ENCODE data around the gene DNAJB5. TPM values are rescaled to one million over a fixed set of nuclear protein-coding genes. Genes with fewer than 3 reads are reported as not detected.

DNAJB5 gene
- polyA plus RNA-seq, 1 experiment, result 5.1 TPM

GRCh38 chr9:34992376-34992951 is 2.9 kb downstream of the DNAJB5 start:
- TF ChIP-seq CTCF (IDR thresholded peaks at IDR 0.05; ENCODE audit: low read depth, low read length), result no peak
- ChIA-PET POLR2A (interaction anchor here (2.7 kb wide), 1 partner anchor 80 kb away, joined by 12 read pairs; the partner anchor contains the start of gene VCP), CTCF (interaction anchor here (1.7 kb wide), 1 partner anchor 93 kb away, joined by 7 read pairs; no protein-coding TSS in a partner anchor)
- peak; percentile 72 for DNase-seq (ENCODE audit: low read depth, low spot score)
- H3K9me3 ChIP-seq (ENCODE audit: control insufficient read depth, insufficient read depth, low read length), result no peaks in the 10 kb centered on the region; the same call in 1 of the 2 replicates
- no peaks in the 10 kb centered on the region for H3K27me3 ChIP-seq (ENCODE audit: control insufficient read depth, insufficient read depth, low read length)
- peak overlapping the region; percentile 7; the same call in 1 of the 2 replicates for H3K4me3 ChIP-seq (ENCODE audit: low read depth, low read length)
- peak overlapping the region; percentile 85 for H3K27ac ChIP-seq (ENCODE audit: low read depth, low read length)

- DNase-seq (ENCODE audit: low read depth, low spot score), result no peak
- Histone ChIP-seq H3K27ac (ENCODE audit: low read depth, low read length) (peak overlapping the region; percentile 85), H3K9me3 (ENCODE audit: control insufficient read depth, insufficient read depth, low read length) (no peaks in the 10 kb centered on the region; the same call in 1 of the 2 replicates), H3K4me3 (ENCODE audit: low read depth, low read length) (no peak overlapping the region), H3K27me3 (ENCODE audit: control insufficient read depth, insufficient read depth, low read length) (no peaks in the 10 kb centered on the region)
- ChIA-PET POLR2A (interaction anchor here (2.7 kb wide), 1 partner anchor 78 kb away, joined by 12 read pairs; the partner anchor contains the start of gene VCP), CTCF (interaction anchor here (0.7 to 2.9 kb wide), 13 partner anchors 9 to 291 kb away, joined by 3 to 33 read pairs (median 4); partner anchors contain the start of gene PIGO)
- no peak for TF ChIP-seq CTCF (IDR thresholded peaks at IDR 0.05; ENCODE audit: low read depth, low read length)
Observed at GRCh38 chr9:34993502-34994259, 4.1 kb downstream of the DNAJB5 start.

- peak; percentile 71 for TF ChIP-seq CTCF (IDR thresholded peaks at IDR 0.05; ENCODE audit: low read depth, low read length)
- Histone ChIP-seq H3K27ac (ENCODE audit: low read depth, low read length) (peak overlapping the region; percentile 85), H3K27me3 (ENCODE audit: control insufficient read depth, insufficient read depth, low read length) (no peaks in the 10 kb centered on the region), H3K9me3 (ENCODE audit: control insufficient read depth, insufficient read depth, low read length) (no peaks in the 10 kb centered on the region; the same call in 1 of the 2 replicates), H3K4me3 (ENCODE audit: low read depth, low read length) (no peak overlapping the region)
- ChIA-PET POLR2A (interaction anchor here (2.7 kb wide), 1 partner anchor 78 kb away, joined by 12 read pairs; the partner anchor contains the start of gene VCP), CTCF (interaction anchor here (0.7 to 2.9 kb wide), 16 partner anchors 9 to 483 kb away, joined by 3 to 33 read pairs (median 4); partner anchors contain the start of gene PIGO)
- no peak for DNase-seq (ENCODE audit: low read depth, low spot score)
Observed at GRCh38 chr9:34994260-34994899, 4.8 kb downstream of the DNAJB5 start.

- no peak for TF ChIP-seq CTCF (IDR thresholded peaks at IDR 0.05; ENCODE audit: low read depth, low read length)
- CTCF ChIA-PET, result interaction anchor here (0.7 to 2.9 kb wide), 15 partner anchors 8 to 482 kb away, joined by 3 to 33 read pairs (median 4); partner anchors contain the start of gene PIGO
- H3K4me3 ChIP-seq (ENCODE audit: low read depth, low read length), result no peak overlapping the region
- no peaks in the 10 kb centered on the region; the same call in 1 of the 2 replicates for H3K9me3 ChIP-seq (ENCODE audit: control insufficient read depth, insufficient read depth, low read length)
- no peaks in the 10 kb centered on the region for H3K27me3 ChIP-seq (ENCODE audit: control insufficient read depth, insufficient read depth, low read length)
- DNase-seq (ENCODE audit: low read depth, low spot score), result no peak
- POLR2A ChIA-PET, result interaction anchor here (2.7 kb wide), 1 partner anchor 77 kb away, joined by 12 read pairs; the partner anchor contains the start of gene VCP
- no peak overlapping the region for H3K27ac ChIP-seq (ENCODE audit: low read depth, low read length)
Observed at GRCh38 chr9:34994900-34995669, 5.5 kb downstream of the DNAJB5 start.

Measured in AG04450 (cell line).